Fibroblast of lung (primary cell): ENCODE results near the gene CZIB. TPM values are rescaled to one million over a fixed set of nuclear protein-coding genes. Genes with fewer than 3 reads are reported as not detected.

ENCODE experiments used
- DNase-seq, 2 donors: peaks; one replicate each; pipeline versions ENCODE4 v3.0.0 to v3.0.0-alpha.2; 2010; ENCODE audit warnings: low read depth in 2 of 2
- H2AFZ ChIP-seq: 2 replicates; pipeline ENCODE4 v1.5.1; 2012; ENCODE audit warnings: low read length, control low read depth, inconsistent platforms
- H3K27ac ChIP-seq: 2 replicates; pipeline ENCODE4 v1.5.1; 2011; ENCODE audit warnings: low read length, control low read depth; ENCODE audit not compliant: insufficient read depth
- H3K27me3 ChIP-seq: 2 replicates; pipeline ENCODE4 v1.5.1; 2011; ENCODE audit warnings: mild to moderate bottlenecking, low read length; ENCODE audit not compliant: control insufficient read depth, insufficient read depth
- H3K36me3 ChIP-seq: 2 replicates; pipeline ENCODE4 v1.5.1; 2011; ENCODE audit warnings: low read length; ENCODE audit not compliant: control insufficient read depth, insufficient read depth
- H3K4me1 ChIP-seq: 2 replicates; pipeline ENCODE4 v1.5.1; 2011; ENCODE audit warnings: low read length; ENCODE audit not compliant: control insufficient read depth, insufficient read depth; ENCODE audit errors: extremely low read depth
- H3K4me2 ChIP-seq: 2 replicates; pipeline ENCODE4 v1.5.1; 2011; ENCODE audit warnings: low read length, control low read depth; ENCODE audit not compliant: insufficient read depth; ENCODE audit errors: extremely low read depth
- H3K4me3 ChIP-seq, 4 experiments: fragments of 200-600 bp in 1 of 4; sonication (generic) in 1 of 4; replicated peaks in 1 of 4; 2 replicates each; pipeline ENCODE4 v1.5.1; 2011 to 2016; ENCODE audit warnings: low read length in 4 of 4, low read depth in 3 of 4, mild to moderate bottlenecking in 3 of 4, control low read depth in 2 of 4, inconsistent platforms in 1 of 4, mixed read lengths in 1 of 4; ENCODE audit not compliant: insufficient read depth in 1 of 4; ENCODE audit errors: control extremely low read depth in 1 of 4
- H3K79me2 ChIP-seq: 2 replicates; pipeline ENCODE4 v1.5.1; 2012; ENCODE audit warnings: mild to moderate bottlenecking, low read length, inconsistent platforms; ENCODE audit not compliant: control insufficient read depth, insufficient read depth
- H3K9ac ChIP-seq: 2 replicates; pipeline ENCODE4 v1.5.1; 2011; ENCODE audit warnings: mild to moderate bottlenecking, low read length, control low read depth; ENCODE audit not compliant: insufficient read depth
- H3K9me3 ChIP-seq: 2 replicates; pipeline ENCODE4 v1.5.1; 2012; ENCODE audit warnings: low read depth, low read length; ENCODE audit not compliant: control insufficient read depth, insufficient read depth
- H4K20me1 ChIP-seq: 2 replicates; pipeline ENCODE4 v1.5.1; 2011; ENCODE audit warnings: low read length; ENCODE audit not compliant: control insufficient read depth, insufficient read depth; ENCODE audit errors: extremely low read depth
- CTCF ChIP-seq, 2 donors: IDR thresholded peaks in 1 of 2; conservative IDR thresholded peaks in 1 of 2; 1 replicate in 1 of 2; 2 replicates in 1 of 2; pipeline ENCODE4 v1.5.1; 2011 to 2012; ENCODE audit warnings: low read length in 2 of 2, control low read depth in 1 of 2, inconsistent platforms in 1 of 2, low read depth in 1 of 2, mild to moderate bottlenecking in 1 of 2
- EZH2 ChIP-seq: IDR thresholded peaks from 2 replicates; pipeline ENCODE4 v1.5.1; 2012; ENCODE audit warnings: low read length, control low read depth, mild to moderate bottlenecking; ENCODE audit errors: missing control alignments
- polyA plus RNA-seq, 2 donors: library from polyadenylated mRNA; depleted of rRNA in 1 of 2; stranded (reverse) in 1 of 2; unstranded in 1 of 2; fragments of >200 nt; gene quantifications; 2 replicates each; pipeline ENCODE4 v1.2.1, GENCODE V29; 2011 to 2012; ENCODE audit warnings: missing spikeins in 1 of 2
- total RNA-seq: library from RNA; depleted of rRNA; stranded (reverse); fragments of >200 nt; gene quantifications from 2 replicates; pipeline ENCODE4 v1.2.1, GENCODE V29; 2014

Gene CZIB
- total and polyA plus RNA-seq, 2 donors (not counting 1 experiment from before 2014, with no cell fraction given) = 56.5 to 99.4 TPM

DNA sequence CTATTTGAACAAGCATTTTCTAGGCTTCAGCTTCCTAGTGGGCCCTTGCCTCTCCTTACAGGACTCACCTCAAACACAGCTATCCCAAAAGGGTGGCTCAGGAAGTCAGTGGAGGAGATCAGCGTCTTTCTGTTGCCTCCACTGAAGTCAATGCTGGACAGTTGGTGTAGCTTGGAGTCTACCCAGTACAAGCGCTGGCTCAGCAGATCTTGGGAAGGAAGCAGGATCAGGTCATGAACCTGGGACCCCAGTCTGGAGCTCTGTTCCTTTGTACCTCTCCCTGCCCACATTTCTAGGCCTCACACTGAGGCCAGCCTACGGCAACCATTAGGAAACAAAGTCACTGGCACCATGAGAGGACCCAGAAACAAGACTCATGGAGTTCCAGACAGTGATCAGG, 41.6 kb upstream of the CZIB start:
- Histone ChIP-seq H3K4me1 (no peaks in the 10 kb centered on the region), H3K27me3 (no peaks in the 10 kb centered on the region), H4K20me1 (no peaks in the 10 kb centered on the region), H3K4me2 (no peak overlapping the region), H3K79me2 (no peaks in the 10 kb centered on the region), H3K9me3 (no peaks in the 10 kb centered on the region), H3K36me3 (peaks cover 7% of the 10 kb centered on the region), H2AFZ (no peak overlapping the region), H3K9ac (no peak overlapping the region), H3K27ac (no peak overlapping the region), H3K4me3 (no peak overlapping the region)
- TF ChIP-seq EZH2 (no peak), CTCF (conservative IDR thresholded peaks at IDR 0.05 in 1 of 2, IDR thresholded peaks at IDR 0.05 in 1 of 2; ENCODE audit: low read depth in 1 of 2, low read length in 2 of 2) (no peak)
- no peak for DNase-seq

DNA sequence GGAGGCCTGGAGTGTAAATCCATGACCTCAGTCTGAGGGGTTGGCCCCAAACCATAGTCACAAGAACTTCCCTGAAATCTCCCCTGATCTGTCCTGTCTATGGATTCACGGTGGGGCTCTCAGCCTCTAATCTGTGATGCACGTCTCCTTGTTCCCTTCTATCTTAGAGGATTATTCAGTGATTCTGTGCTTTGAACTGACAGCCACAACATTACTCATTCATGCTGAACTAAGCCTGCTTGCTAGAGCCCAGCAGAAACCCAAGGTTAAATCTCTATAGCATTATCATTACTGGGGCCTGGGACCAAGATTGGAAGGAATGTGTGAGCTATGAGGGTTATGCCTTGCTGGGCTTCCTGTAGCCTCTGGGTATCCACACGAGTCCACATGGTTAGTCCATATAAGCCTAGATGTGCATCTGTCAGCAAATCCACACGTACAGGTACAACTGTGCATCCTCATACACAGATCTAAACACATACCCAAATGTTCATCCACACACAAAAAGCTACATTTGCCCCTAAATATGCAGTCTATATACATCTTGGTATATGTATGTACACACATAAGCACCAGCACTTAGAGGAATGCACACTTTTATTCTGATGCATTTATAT, 40.3 kb upstream of the CZIB start:
- Histone ChIP-seq H3K4me1 (no peaks in the 10 kb centered on the region), H3K9me3 (no peaks in the 10 kb centered on the region), H3K27me3 (no peaks in the 10 kb centered on the region), H4K20me1 (no peaks in the 10 kb centered on the region), H3K36me3 (peaks cover 5% of the 10 kb centered on the region), H3K4me3 (no peak overlapping the region), H3K4me2 (no peak overlapping the region), H3K79me2 (no peaks in the 10 kb centered on the region), H2AFZ (no peak overlapping the region), H3K27ac (no peak overlapping the region), H3K9ac (no peak overlapping the region)
- no peak for DNase-seq
- no peak for TF ChIP-seq EZH2

GRCh38 chr1:53259932-53260331, 39.5 kb upstream of the CZIB start:
- no peak overlapping the region for H2AFZ ChIP-seq
- no peak for DNase-seq
- H3K4me1 ChIP-seq = no peaks in the 10 kb centered on the region
- H3K27ac ChIP-seq = no peak overlapping the region
- no peaks in the 10 kb centered on the region for H3K27me3 ChIP-seq
- no peaks in the 10 kb centered on the region for H4K20me1 ChIP-seq
- no peak overlapping the region for H3K4me2 ChIP-seq
- peaks cover 5% of the 10 kb centered on the region for H3K36me3 ChIP-seq
- H3K79me2 ChIP-seq = no peaks in the 10 kb centered on the region
- no peaks in the 10 kb centered on the region for H3K9me3 ChIP-seq
- no peak overlapping the region for H3K4me3 ChIP-seq
- H3K9ac ChIP-seq = no peak overlapping the region
- TF ChIP-seq CTCF (conservative IDR thresholded peaks at IDR 0.05 in 1 of 2, IDR thresholded peaks at IDR 0.05 in 1 of 2; ENCODE audit: low read depth in 1 of 2, low read length in 2 of 2) = no peak
- no peak for TF ChIP-seq EZH2
